GM12875 (cell line): Measurements from ENCODE around the gene SMARCD1.

Experiments used
- H3K4me3 ChIP-seq: one replicate; pipeline ENCODE4 v1.5.1; 2011; ENCODE audit warnings: low read depth, low read length, control low read depth
- CTCF ChIP-seq: IDR thresholded peaks from 2 replicates; pipeline ENCODE4 v1.5.1; 2011; ENCODE audit warnings: low read depth, mild to moderate bottlenecking, control low read depth, inconsistent platforms, low read length, moderate library complexity, borderline replicate concordance; ENCODE audit not compliant: insufficient read depth

The SMARCD1 gene

DNA sequence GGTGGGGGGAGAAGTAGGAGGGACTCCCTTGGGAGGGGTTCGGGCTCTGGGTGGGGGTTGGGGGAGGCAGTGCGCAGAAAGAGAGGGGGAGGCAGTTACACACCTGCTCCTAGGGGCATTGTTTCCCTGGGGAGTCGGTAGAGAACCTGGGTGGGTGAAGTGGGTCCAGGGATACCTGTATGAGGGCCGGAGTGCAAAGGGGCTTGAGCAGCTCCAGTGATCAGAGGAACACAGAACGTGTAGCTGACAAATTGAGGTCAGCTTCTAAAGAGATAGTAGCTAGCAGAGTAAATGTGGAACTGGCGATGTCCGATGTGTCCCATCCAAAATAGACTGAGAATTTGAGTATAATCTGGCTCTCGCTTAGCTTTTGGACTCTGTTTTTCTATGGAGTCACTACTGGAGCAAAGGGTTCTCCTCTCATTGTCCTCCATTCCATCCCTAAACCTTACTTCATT is 502 bp downstream of the SMARCD1 start:
- peak overlapping the region; percentile 83 for H3K4me3 ChIP-seq
- TF ChIP-seq CTCF: no peak

GRCh38 chr12:50086148-50086547 is 1.0 kb downstream of the SMARCD1 start:
- TF ChIP-seq CTCF: no peak

GRCh38 chr12:50087151-50087550 is 2.0 kb downstream of the SMARCD1 start:
- H3K4me3 ChIP-seq: no peak overlapping the region
- TF ChIP-seq CTCF: no peak

More at GRCh38 chr12:50086148-50086547, 1.0 kb downstream of the SMARCD1 start:
- peak overlapping the region; percentile 83 for H3K4me3 ChIP-seq

- H3K4me3 ChIP-seq: no peak overlapping the region
- no peak for TF ChIP-seq CTCF
These were observed 2.9 kb downstream of the SMARCD1 start for GRCh38 chr12:50087995-50088394.

GRCh38 chr12:50088577-50089335 is 3.6 kb downstream of the SMARCD1 start:
- H3K4me3 ChIP-seq: no peak overlapping the region

DNA sequence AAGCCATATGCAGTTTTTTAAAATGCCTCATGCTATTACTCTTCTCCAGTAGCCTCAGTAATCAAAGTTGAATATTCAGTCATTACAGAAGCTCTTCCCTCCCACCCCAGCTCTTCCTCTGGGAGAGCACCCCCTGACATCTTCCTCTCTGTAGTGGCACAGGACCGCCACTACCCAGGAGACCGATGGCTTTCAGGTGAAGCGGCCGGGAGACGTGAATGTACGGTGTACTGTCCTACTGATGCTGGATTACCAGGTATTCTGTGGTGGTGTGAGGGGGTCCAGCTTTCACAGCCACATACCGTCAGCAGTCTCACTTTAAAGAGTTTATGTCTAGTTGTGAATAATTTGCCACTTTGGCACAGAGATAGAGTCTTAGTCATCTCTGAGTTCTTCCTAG is 4.6 kb downstream of the SMARCD1 start:
- no peak overlapping the region for H3K4me3 ChIP-seq
- no peak for TF ChIP-seq CTCF

More at GRCh38 chr12:50088577-50089335, 3.6 kb downstream of the SMARCD1 start:
- TF ChIP-seq CTCF: peak; percentile 86

- H3K4me3 ChIP-seq: no peak overlapping the region
- no peak for TF ChIP-seq CTCF
These were observed 5.2 kb downstream of the SMARCD1 start for GRCh38 chr12:50090391-50090790.
